CD4-positive, alpha-beta T cell (primary cell): Measurements from ENCODE around the gene SNX6. TPM values are rescaled to one million over a fixed set of nuclear protein-coding genes. Genes with fewer than 3 reads are reported as not detected.
"Not testable (repeated sequence)": the region's sequence is repeated elsewhere in the genome, so short reads cannot be mapped to it uniquely, and the experiment has no call there.

Source experiments
- ATAC-seq: fragments of 200-7000 bp; cut with Tn5 transposase; one replicate; pipeline ENCODE4 v1.10.0; 2022; ENCODE audit warnings: mild to moderate bottlenecking; ENCODE audit not compliant: poor library complexity
- CTCF ChIA-PET: fragments of 350-600 bp; sonication (Branson Sonifier 250); formaldehyde crosslinking; loops from one replicate; lab custom pipeline; 2021; ENCODE audit warnings: antibody characterized with exemption, inconsistent platforms; lab: Charles Lee
- POLR2A ChIA-PET: fragments of 350-600 bp; sonication (Branson Sonifier 250); formaldehyde crosslinking; loops from one replicate; lab custom pipeline; 2021; ENCODE audit warnings: antibody characterized with exemption, inconsistent platforms; lab: Charles Lee
- DNase-seq, 14 experiments: peaks; one replicate each; pipeline ENCODE4 v3.0.0-alpha.2; 2013 to 2020; ENCODE audit warnings: mixed read lengths in 2 of 14
- H3K27ac ChIP-seq, 2 donors: one replicate each; pipeline versions ENCODE4 v1.5.1 to v1.7.0; 2013; ENCODE audit warnings: low read length in 2 of 2, low read depth in 1 of 2, mild to moderate bottlenecking in 1 of 2
- H3K27me3 ChIP-seq, 2 experiments: 1 replicate in 1 of 2; 2 replicates in 1 of 2; pipeline versions ENCODE4 v1.6.1 to v1.7.0; 2013; ENCODE audit warnings: low read length in 2 of 2, control low read depth in 1 of 2, mild to moderate bottlenecking in 1 of 2, moderate library complexity in 1 of 2; ENCODE audit not compliant: insufficient read depth in 2 of 2, control insufficient read depth in 1 of 2
- H3K36me3 ChIP-seq: one replicate; pipeline ENCODE4 v1.6.1; 2013; ENCODE audit warnings: low read length, control low read depth; ENCODE audit not compliant: insufficient read depth
- H3K4me1 ChIP-seq: one replicate; pipeline ENCODE4 v1.6.1; 2013; ENCODE audit warnings: low read length, control low read depth; ENCODE audit not compliant: insufficient read depth
- H3K4me3 ChIP-seq: one replicate; pipeline ENCODE4 v1.5.1; 2013; ENCODE audit warnings: mild to moderate bottlenecking, low read length, moderate library complexity
- H3K9me3 ChIP-seq, 2 experiments: 1 replicate in 1 of 2; 2 replicates in 1 of 2; pipeline versions ENCODE4 v1.6.1 to v1.7.0; 2013; ENCODE audit warnings: low read length in 2 of 2, mild to moderate bottlenecking in 2 of 2, control low read depth in 1 of 2, moderate library complexity in 1 of 2; ENCODE audit not compliant: control insufficient read depth in 1 of 2, insufficient read depth in 1 of 2
- H3K27ac Mint-ChIP-seq: one replicate; pipeline ENCODE4 v1.8.0; 2020; ENCODE audit warnings: mixed read lengths
- H3K27me3 Mint-ChIP-seq: one replicate; pipeline ENCODE4 v1.8.0; 2021; ENCODE audit warnings: mixed read lengths
- H3K36me3 Mint-ChIP-seq: one replicate; pipeline ENCODE4 v1.8.0; 2021; ENCODE audit warnings: low read depth, mixed read lengths
- H3K4me1 Mint-ChIP-seq: one replicate; pipeline ENCODE4 v1.8.0; 2021; ENCODE audit warnings: low read depth, mixed read lengths
- H3K4me3 Mint-ChIP-seq: one replicate; pipeline ENCODE4 v1.8.0; 2020; ENCODE audit warnings: mild to moderate bottlenecking, mixed read lengths
- H3K9me3 Mint-ChIP-seq: one replicate; pipeline ENCODE4 v1.8.0; 2020; ENCODE audit warnings: mixed read lengths
- intact Hi-C, 2 experiments: fragments of 100-400 bp; cut with DNase I in 1 of 2; cut with micrococcal nuclease in 1 of 2; formaldehyde crosslinking; loops; one replicate each; pipeline versions ENCODE4 v1.15.1 to v1.9.0; 2023 to 2025; cut with DNase I, micrococcal nuclease
- total RNA-seq, 174 experiments: library from RNA in 2 of 174; stranded (reverse) in 2 of 174; gene quantifications; one replicate each; pipeline ENCODE4 v1.2.3 and lab custom pipeline; 2021 to 2026
- TF ChIP-seq, protein P1 (sequence below): fragments of 200-600 bp; IDR thresholded peaks from one replicate; pipeline ENCODE4 v1.8.0; 2022; ENCODE audit warnings: antibody characterized with exemption, mild to moderate bottlenecking

SNX6 gene
- total RNA-seq, 2 experiments from 2014 or later, result 51.5 to 55.8 TPM

GRCh38 chr14:34522496-34522895 is 107.5 kb downstream of the SNX6 start:
- Histone ChIP-seq H3K4me3 (no peak overlapping the region), H3K27ac (no peak overlapping the region), H3K36me3 (peaks cover 84% of the 10 kb centered on the region), H3K27me3 (no peaks in the 10 kb centered on the region), H3K9me3 (no peaks in the 10 kb centered on the region), H3K4me1 (no peaks in the 10 kb centered on the region)
- TF ChIP-seq, protein P1, sequence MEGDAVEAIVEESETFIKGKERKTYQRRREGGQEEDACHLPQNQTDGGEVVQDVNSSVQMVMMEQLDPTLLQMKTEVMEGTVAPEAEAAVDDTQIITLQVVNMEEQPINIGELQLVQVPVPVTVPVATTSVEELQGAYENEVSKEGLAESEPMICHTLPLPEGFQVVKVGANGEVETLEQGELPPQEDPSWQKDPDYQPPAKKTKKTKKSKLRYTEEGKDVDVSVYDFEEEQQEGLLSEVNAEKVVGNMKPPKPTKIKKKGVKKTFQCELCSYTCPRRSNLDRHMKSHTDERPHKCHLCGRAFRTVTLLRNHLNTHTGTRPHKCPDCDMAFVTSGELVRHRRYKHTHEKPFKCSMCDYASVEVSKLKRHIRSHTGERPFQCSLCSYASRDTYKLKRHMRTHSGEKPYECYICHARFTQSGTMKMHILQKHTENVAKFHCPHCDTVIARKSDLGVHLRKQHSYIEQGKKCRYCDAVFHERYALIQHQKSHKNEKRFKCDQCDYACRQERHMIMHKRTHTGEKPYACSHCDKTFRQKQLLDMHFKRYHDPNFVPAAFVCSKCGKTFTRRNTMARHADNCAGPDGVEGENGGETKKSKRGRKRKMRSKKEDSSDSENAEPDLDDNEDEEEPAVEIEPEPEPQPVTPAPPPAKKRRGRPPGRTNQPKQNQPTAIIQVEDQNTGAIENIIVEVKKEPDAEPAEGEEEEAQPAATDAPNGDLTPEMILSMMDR, result no peak
- H3K27ac Mint-ChIP-seq, result peak overlapping the region; percentile 27
- POLR2A ChIA-PET, result no interaction called here
- no peak for ATAC-seq
- peaks cover 5% of the 10 kb centered on the region for H3K4me1 Mint-ChIP-seq
- no peak overlapping the region for H3K4me3 Mint-ChIP-seq
- CTCF ChIA-PET, result no interaction called here
- peaks cover 91% of the 10 kb centered on the region for H3K36me3 Mint-ChIP-seq
- DNase-seq, result no peak
- no peaks in the 10 kb centered on the region for H3K27me3 Mint-ChIP-seq
- H3K9me3 Mint-ChIP-seq, result no peaks in the 10 kb centered on the region
- intact Hi-C loops, result no loop called here

DNA sequence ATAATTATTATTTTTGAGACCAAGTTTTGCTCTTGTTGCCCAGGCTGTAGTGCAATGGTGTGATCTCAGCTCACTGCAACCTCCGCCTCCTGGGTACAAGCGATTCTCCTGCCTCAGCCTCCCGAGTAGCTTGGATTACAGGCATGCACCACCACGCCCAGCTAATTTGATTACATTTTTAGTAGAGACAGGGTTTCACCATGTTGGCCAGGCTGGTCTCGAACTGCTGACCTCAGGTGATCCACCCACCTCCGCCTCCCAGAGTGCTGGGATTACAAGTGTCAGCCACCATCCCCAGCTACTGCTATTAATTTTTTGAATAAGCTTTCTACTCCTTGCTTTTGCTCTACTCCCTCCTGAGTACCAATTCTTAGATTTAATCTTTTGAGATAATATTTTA is 108.9 kb downstream of the SNX6 start:
- H3K4me1 ChIP-seq, H3K4me3 ChIP-seq, H3K27ac ChIP-seq, H3K4me1 Mint-ChIP-seq, ATAC-seq, CTCF ChIA-PET, H3K27me3 ChIP-seq, intact Hi-C loops, DNase-seq, H3K9me3 Mint-ChIP-seq, H3K27ac Mint-ChIP-seq, H3K27me3 Mint-ChIP-seq, H3K4me3 Mint-ChIP-seq, H3K9me3 ChIP-seq, POLR2A ChIA-PET: not testable (repeated sequence)
- peaks cover 91% of the 10 kb centered on the region for H3K36me3 Mint-ChIP-seq
- H3K36me3 ChIP-seq, result peaks cover 72% of the 10 kb centered on the region

GRCh38 chr14:34520304-34520970 is 109.5 kb downstream of the SNX6 start:
- ATAC-seq, H3K4me3 ChIP-seq, DNase-seq, H3K4me1 ChIP-seq, POLR2A ChIA-PET, H3K27ac Mint-ChIP-seq, H3K27ac ChIP-seq, H3K27me3 ChIP-seq, H3K9me3 ChIP-seq, H3K4me1 Mint-ChIP-seq, CTCF ChIA-PET, intact Hi-C loops, H3K27me3 Mint-ChIP-seq, H3K9me3 Mint-ChIP-seq, H3K4me3 Mint-ChIP-seq: not testable (repeated sequence)
- H3K36me3 ChIP-seq, result peaks cover 70% of the 10 kb centered on the region
- peaks cover 94% of the 10 kb centered on the region for H3K36me3 Mint-ChIP-seq

Other genes starting within 250 kb of the SNX6 start
- 1 to 10 TPM; 1.4 to 1.6 TPM for gene SPTSSA, start 167.9 kb downstream of the SNX6 start, total RNA-seq
- 10 to 100 TPM; 94.5 to 98.3 TPM for gene EAPP, start 90.4 kb downstream of the SNX6 start, total RNA-seq
- gene CFL2, start 84.4 kb upstream of the SNX6 start, total RNA-seq, result 10 to 100 TPM; 36.4 to 37.9 TPM
- 10 to 100 TPM; 46.5 to 52.3 TPM for gene BAZ1A, start 245.2 kb upstream of the SNX6 start, total RNA-seq